ENCODE data around the gene METTL25. TPM values are rescaled to one million over a fixed set of nuclear protein-coding genes. Genes with fewer than 3 reads are reported as not detected.

METTL25 gene
- total RNA-seq, 4 donors from 2014 or later, result 15.2 to 29.9 (median 22.0) TPM

- WGBS, result 18% methylated on average over 1 of the region's 1 CpG
- intact Hi-C loops (cut with DNase I), result loop anchor here (5.0 kb wide), 1 partner anchor 685 kb away; no protein-coding TSS in a partner anchor
- Histone ChIP-seq H3K4me1 (no peaks in the 10 kb centered on the region), H3K27ac (replicated peaks in 1 of 4) (no peak overlapping the region), H3K36me3 (no peaks in the 10 kb centered on the region), H3K9me3 (no peaks in the 10 kb centered on the region), H3K27me3 (no peaks in the 10 kb centered on the region), H3K4me3 (no peak overlapping the region)
- DNase-seq (ENCODE audit: extremely low spot score), result no peak
- peak; percentile 40 to 52 (median 44) for TF ChIP-seq CTCF (IDR thresholded peaks at IDR 0.05)
- no peak for TF ChIP-seq EP300 (IDR thresholded peaks at IDR 0.05)
These were observed 31.3 kb upstream of the METTL25 start for GRCh38 chr12:82326905-82327503.

- H3K4me1 ChIP-seq, result no peaks in the 10 kb centered on the region
- no peak overlapping the region for H3K27ac ChIP-seq (replicated peaks in 1 of 4)
- TF ChIP-seq POLR2AphosphoS5 (IDR thresholded peaks at IDR 0.05) (no peak), EP300 (IDR thresholded peaks at IDR 0.05) (no peak)
- no peak for DNase-seq (ENCODE audit: extremely low spot score)
- no peak overlapping the region for H3K4me3 ChIP-seq
- H3K9me3 ChIP-seq, result no peaks in the 10 kb centered on the region
- intact Hi-C loops (cut with DNase I), result loop anchor here (5.0 kb wide), 1 partner anchor 686 kb away; no protein-coding TSS in a partner anchor
- 67% methylated on average over 1 of the region's 1 CpG for WGBS
- H3K36me3 ChIP-seq, result no peaks in the 10 kb centered on the region
- no peaks in the 10 kb centered on the region for H3K27me3 ChIP-seq
These were observed 30.5 kb upstream of the METTL25 start for GRCh38 chr12:82327861-82328260.

GRCh38 chr12:82329508-82329907, 28.8 kb upstream of the METTL25 start:
- DNase-seq (ENCODE audit: extremely low spot score), result no peak
- intact Hi-C loops (cut with DNase I), result loop anchor here (5.0 kb wide), 1 partner anchor 687 kb away; no protein-coding TSS in a partner anchor
- no peak for TF ChIP-seq CTCF (IDR thresholded peaks at IDR 0.05)
- no peak for TF ChIP-seq POLR2A (IDR thresholded peaks at IDR 0.05; ENCODE audit: low read depth)
- no peak for TF ChIP-seq POLR2AphosphoS5 (IDR thresholded peaks at IDR 0.05)
- no peak for TF ChIP-seq EP300 (IDR thresholded peaks at IDR 0.05)
- no peak overlapping the region for H3K4me3 ChIP-seq
- WGBS, result 13% methylated on average over 1 of the region's 1 CpG
- H3K9me3 ChIP-seq, result no peaks in the 10 kb centered on the region
- H3K36me3 ChIP-seq, result no peaks in the 10 kb centered on the region
- no peaks in the 10 kb centered on the region for H3K27me3 ChIP-seq
- H3K27ac ChIP-seq (replicated peaks in 1 of 4), result no peak overlapping the region
- H3K4me1 ChIP-seq, result no peaks in the 10 kb centered on the region

- no peak for DNase-seq (ENCODE audit: extremely low spot score)
- no peaks in the 10 kb centered on the region for H3K9me3 ChIP-seq
- H3K27ac ChIP-seq (replicated peaks in 1 of 4), result no peak overlapping the region
- intact Hi-C loops (cut with DNase I), result no loop called here
- no peak overlapping the region for H3K4me3 ChIP-seq
- H3K4me1 ChIP-seq, result no peaks in the 10 kb centered on the region
- no peaks in the 10 kb centered on the region for H3K27me3 ChIP-seq
- no peak for TF ChIP-seq EP300 (IDR thresholded peaks at IDR 0.05)
- no peak for TF ChIP-seq POLR2AphosphoS5 (IDR thresholded peaks at IDR 0.05)
- no peak for TF ChIP-seq CTCF (IDR thresholded peaks at IDR 0.05)
- TF ChIP-seq POLR2A (IDR thresholded peaks at IDR 0.05; ENCODE audit: low read depth), result no peak
- H3K36me3 ChIP-seq, result peaks cover 31 to 75% (median 44%) of the 10 kb centered on the region in 4 donors
- 95% methylated on average over 3 of the region's 3 CpGs for WGBS
These were observed 8.2 kb upstream of the METTL25 start for GRCh38 chr12:82350161-82350560.

GRCh38 chr12:82351390-82351789, 6.9 kb upstream of the METTL25 start:
- TF ChIP-seq CTCF (IDR thresholded peaks at IDR 0.05) (no peak), EP300 (IDR thresholded peaks at IDR 0.05) (no peak), POLR2A (IDR thresholded peaks at IDR 0.05; ENCODE audit: low read depth) (no peak), POLR2AphosphoS5 (IDR thresholded peaks at IDR 0.05) (no peak)
- Histone ChIP-seq H3K27me3 (no peaks in the 10 kb centered on the region), H3K36me3 (peaks cover 31 to 87% (median 50%) of the 10 kb centered on the region in 4 donors), H3K9me3 (no peaks in the 10 kb centered on the region), H3K4me1 (peaks cover 10 to 11% (median 10%) of the 10 kb centered on the region in 4 donors), H3K27ac (replicated peaks in 1 of 4) (no peak overlapping the region), H3K4me3 (no peak overlapping the region)
- no peak for DNase-seq (ENCODE audit: extremely low spot score)
- intact Hi-C loops (cut with DNase I), result no loop called here
- WGBS, result 82% methylated on average over 6 of the region's 6 CpGs
